Testis (tissue), 2 donors: ENCODE results near the gene CORIN.

Experiments
- CTCF ChIP-seq, 3 experiments: fragments of 450-650 bp in 2 of 3; fragments of 200-600 bp in 1 of 3; sonication (generic) in 1 of 3; IDR thresholded peaks; one replicate each; pipeline ENCODE4 v1.5.1; 2016 to 2019; ENCODE audit warnings: antibody characterized with exemption in 3 of 3, mild to moderate bottlenecking in 2 of 3, moderate library complexity in 1 of 3
- POLR2A ChIP-seq: fragments of 450-650 bp; IDR thresholded peaks from one replicate; pipeline ENCODE4 v1.6.1; 2017; ENCODE audit warnings: antibody characterized with exemption, mild to moderate bottlenecking, moderate library complexity

GRCh38 chr4:47863486-47863885 lies 25.6 kb upstream of the CORIN start:
- no peak for TF ChIP-seq CTCF (IDR thresholded peaks at IDR 0.05)
- TF ChIP-seq POLR2A, result no peak
